K562 (cell line): ENCODE data around the gene APOC1. TPM values are rescaled to one million over a fixed set of nuclear protein-coding genes. Genes with fewer than 3 reads are reported as not detected.

Experiments used
- ATAC-seq: fragments of 200-7000 bp; cut with Tn5 transposase; 3 replicates; pipeline ENCODE4 v1.9.1; 2020; ENCODE audit warnings: moderate library complexity
- BruUV-seq: library from RNA; stranded (reverse); fragments of 400-500 nt; replicated peaks from 2 replicates; lab custom pipeline; 2021; lab: Mats Ljungman, UMichigan
- CTCF ChIA-PET: fragments of 300-600 bp; formaldehyde crosslinking; extraction: SDS; loops from one replicate; lab custom pipeline; 2021; ENCODE audit warnings: low intra/inter-chr PET ratio; lab: Yijun Ruan, JAX
- POLR2A ChIA-PET: fragments of 300-600, 350-650 bp; sonication (Branson Sonifier 250); formaldehyde crosslinking; extraction: SDS; loops from one replicate; lab custom pipeline; 2021; ENCODE audit warnings: antibody characterized with exemption, inconsistent platforms; lab: Yijun Ruan, JAX
- DNase-seq, 4 experiments: peaks; one replicate each; pipeline versions ENCODE4 v3.0.0 to v3.0.0-alpha.2; 2011 to 2018; ENCODE audit warnings: low spot score in 3 of 4, mixed read lengths in 3 of 4; ENCODE audit errors: extremely low read depth in 1 of 4
- FAIRE-seq: peaks from 2 replicates; lab custom pipeline; 2011; peaks lifted over from hg19 to GRCh38; lab: Jason Lieb, UNC
- H2AFZ ChIP-seq: 2 replicates; pipeline ENCODE4 v1.6.0; 2011; ENCODE audit warnings: low read depth, low read length, control low read depth, inconsistent platforms
- H3K27ac ChIP-seq: fragments of 200-600 bp; 3 replicates; pipeline ENCODE4 v1.8.0; 2011; ENCODE audit warnings: low read depth, mild to moderate bottlenecking, control low read depth, inconsistent platforms, low read length, moderate library complexity, mixed read lengths; ENCODE audit errors: extremely low read depth
- H3K27me3 ChIP-seq, 2 experiments: fragments of 300-600 bp in 1 of 2; 2 replicates in 1 of 2; 3 replicates in 1 of 2; pipeline versions ENCODE4 v1.6.0 to v1.8.0; 2011; ENCODE audit warnings: inconsistent platforms in 2 of 2, low read length in 2 of 2, mild to moderate bottlenecking in 1 of 2, mixed read lengths in 1 of 2, moderate library complexity in 1 of 2; ENCODE audit not compliant: control insufficient read depth in 2 of 2, insufficient read depth in 2 of 2
- H3K36me3 ChIP-seq: fragments of 300-600 bp; 3 replicates; pipeline ENCODE4 v1.8.0; 2011; ENCODE audit warnings: mild to moderate bottlenecking, low read length, inconsistent platforms; ENCODE audit not compliant: control insufficient read depth, insufficient read depth
- H3K4me1 ChIP-seq, 2 experiments: fragments of 200-600 bp in 1 of 2; replicated peaks in 1 of 2; 2 replicates in 1 of 2; 3 replicates in 1 of 2; pipeline versions ENCODE4 v1.5.1 to v1.8.0; 2011; ENCODE audit warnings: inconsistent platforms in 2 of 2, low read length in 2 of 2, mild to moderate bottlenecking in 1 of 2, mixed read lengths in 1 of 2, moderate library complexity in 1 of 2; ENCODE audit not compliant: control insufficient read depth in 2 of 2, insufficient read depth in 2 of 2
- H3K4me2 ChIP-seq: 2 replicates; pipeline ENCODE4 v1.6.1; 2011; ENCODE audit warnings: low read length, control low read depth, inconsistent platforms, mixed read lengths; ENCODE audit not compliant: insufficient read depth
- H3K4me3 ChIP-seq: fragments of 200-600 bp; sonication (generic), shearing (Covaris generic); 2 replicates; pipeline ENCODE4 v1.5.1; 2016; ENCODE audit warnings: control low read depth, inconsistent platforms
- H3K79me2 ChIP-seq: fragments of 200-600 bp; 3 replicates; pipeline ENCODE4 v1.8.0; 2011; ENCODE audit warnings: low read length, inconsistent platforms; ENCODE audit not compliant: control insufficient read depth, insufficient read depth
- H3K9ac ChIP-seq, 2 experiments: 2 replicates each; pipeline versions ENCODE4 v1.6.0 to v1.6.1; 2011; ENCODE audit warnings: low read depth in 2 of 2, low read length in 2 of 2, control low read depth in 1 of 2, inconsistent platforms in 1 of 2, mild to moderate bottlenecking in 1 of 2, mixed read lengths in 1 of 2; ENCODE audit not compliant: insufficient read depth in 1 of 2
- H3K9me1 ChIP-seq: one replicate; pipeline ENCODE4 v1.6.0; 2011; ENCODE audit warnings: inconsistent platforms, mild to moderate bottlenecking, low read length, moderate library complexity; ENCODE audit not compliant: control insufficient read depth, insufficient read depth
- H3K9me3 ChIP-seq: replicated peaks from 2 replicates; pipeline ENCODE4 v1.5.1; 2011; ENCODE audit warnings: low read depth, low read length, inconsistent platforms; ENCODE audit not compliant: control insufficient read depth, insufficient read depth
- H4K20me1 ChIP-seq: replicated peaks from 2 replicates; pipeline ENCODE4 v1.6.1; 2011; ENCODE audit warnings: low read length, inconsistent platforms, mixed read lengths; ENCODE audit not compliant: control insufficient read depth, insufficient read depth
- GTF2F1 ChIP-seq: IDR thresholded peaks from 2 replicates; pipeline ENCODE4 v1.6.1; 2011; ENCODE audit warnings: low read depth, low read length, improper control_type of control experiment
- HMGN3 ChIP-seq: IDR thresholded peaks from 2 replicates; pipeline ENCODE4 v1.6.1; 2011; ENCODE audit warnings: borderline replicate concordance, low read depth, mild to moderate bottlenecking, mixed read lengths, low read length; ENCODE audit not compliant: insufficient read length; ENCODE audit errors: extremely low read depth
- PHF21A ChIP-seq: fragments of 450-650 bp; IDR thresholded peaks from 2 replicates; pipeline ENCODE4 v1.6.1; 2017; ENCODE audit warnings: low read depth, borderline replicate concordance
- TAF7 ChIP-seq: fragments of 450-650 bp; IDR thresholded peaks from 2 replicates; pipeline ENCODE4 v1.6.1; 2016; ENCODE audit warnings: missing genetic modification characterization, missing compliant biosample characterization
- TAF9B ChIP-seq: fragments of 450-650 bp; IDR thresholded peaks from 2 replicates; pipeline ENCODE4 v1.6.1; 2018; ENCODE audit warnings: mild to moderate bottlenecking; ENCODE audit not compliant: partially characterized antibody
- TRIM24 ChIP-seq, 2 experiments: fragments of 450-650 bp; IDR thresholded peaks; 2 replicates each; pipeline ENCODE4 v1.6.1; 2016
- WGBS: fragments of 100-300 bp; shearing (Covaris generic); methylation state at CpG from one replicate; pipeline ENCODE4 v1.1.6; 2016; ENCODE audit warnings: low coverage, mixed read lengths; ENCODE audit not compliant: insufficient coverage; ENCODE audit errors: missing lambda C conversion rate; 5-methylcytosine and 5-hydroxymethylcytosine counted together
- in situ Hi-C: fragments of 300-500 bp; cut with MboI; formaldehyde crosslinking; loops from 4 replicates; pipeline ENCODE4 v1.15.0; 2018; ENCODE audit warnings: inconsistent platforms, mixed read lengths
- intact Hi-C: fragments of 100-400 bp; cut with micrococcal nuclease; formaldehyde crosslinking; loops from 2 replicates; pipeline ENCODE4 v1.14.2; 2022
- polyA plus RNA-seq, 8 experiments: library from polyadenylated mRNA; depleted of rRNA in 4 of 8; stranded (reverse) in 5 of 8; unstranded in 3 of 8; fragments of >200 nt; fragmentation: Nextera tagmentation in 2 of 8; fragmentation: Illumina TruSeq in 1 of 8; extraction: Ambion mirVana in 2 of 8; extraction: Trizol in 1 of 8; gene quantifications; 2 replicates each; pipeline versions ENCODE4 v1.2.1 to v1.2.3, GENCODE V29; 2011 to 2014; ENCODE audit warnings: inconsistent platforms in 1 of 8, missing spikeins in 1 of 8
- total RNA-seq, 7 experiments: library from RNA; depleted of rRNA in 6 of 7; stranded (reverse); fragments of >200 nt in 6 of 7; fragmentation: Illumina TruSeq in 2 of 7; extraction: Trizol in 2 of 7; gene quantifications; 2 replicates each; pipeline versions ENCODE4 v1.2.1 to v1.2.3, GENCODE V29; 2011 to 2021; ENCODE audit warnings: low replicate concordance in 1 of 7
- TF ChIP-seq, protein P1 (sequence below): fragments of 450-650 bp; formaldehyde crosslinking; conservative IDR thresholded peaks from 2 replicates; pipeline ENCODE4 v1.4.0; 2022; ENCODE audit warnings: mild to moderate bottlenecking, missing genetic modification characterization
- TF ChIP-seq, protein P2 (sequence below): fragments of 250-450 bp; sonication (Bioruptor Pico); IDR thresholded peaks from 2 replicates; pipeline ENCODE4 v1.5.0; 2021; ENCODE audit warnings: mild to moderate bottlenecking, borderline replicate concordance
- TF ChIP-seq, protein P3 (sequence below): fragments of 250-450 bp; sonication (Bioruptor Pico); IDR thresholded peaks from 2 replicates; pipeline ENCODE4 v1.8.0; 2022; ENCODE audit warnings: inconsistent platforms

The APOC1 gene
- total and polyA plus RNA-seq, 9 of the 15 experiments (the other 6 are each of a cell fraction or from before 2014, with no cell fraction given), result 115 to 408 (median 220) TPM

DNA sequence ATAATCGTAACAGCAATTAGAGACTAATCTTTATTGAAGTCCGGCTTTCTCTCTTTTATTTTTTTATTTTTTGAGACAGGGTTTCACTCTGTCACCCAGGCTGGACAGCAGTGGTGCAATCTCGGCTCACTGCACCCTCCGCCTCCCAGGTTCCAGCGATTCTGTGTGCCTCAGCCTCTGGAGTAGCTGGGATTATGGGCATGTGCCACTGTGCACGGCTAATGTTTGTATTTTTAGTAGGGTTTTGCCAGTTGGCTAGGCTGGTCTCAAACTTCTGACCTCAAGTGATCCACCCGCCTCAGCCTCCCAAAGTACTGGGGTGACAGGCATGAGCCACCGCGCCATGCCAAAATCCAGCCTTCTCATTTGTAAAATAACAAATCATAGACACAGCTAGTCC, 35.1 kb downstream of the APOC1 start:
- in situ Hi-C loops, result no loop called here
- POLR2A ChIA-PET, result no interaction called here
- ATAC-seq, result no peak
- BruUV-seq, result no TSS peak
- H3K27ac ChIP-seq, result no peak overlapping the region
- peaks cover 7% of the 10 kb centered on the region; the same call in 2 of the 3 replicates for H3K79me2 ChIP-seq
- no peaks in the 10 kb centered on the region for H3K9me1 ChIP-seq
- no peak overlapping the region for H2AFZ ChIP-seq
- no peak for FAIRE-seq
- no peak overlapping the region for H3K4me3 ChIP-seq
- no peaks in the 10 kb centered on the region for H3K9me3 ChIP-seq
- TF ChIP-seq TAF9B (no peak), TRIM24 (IDR thresholded peaks at IDR 0.05) (no peak), HMGN3 (no peak), GTF2F1 (no peak), PHF21A (no peak), TAF7 (no peak)
- TF ChIP-seq, protein P1, sequence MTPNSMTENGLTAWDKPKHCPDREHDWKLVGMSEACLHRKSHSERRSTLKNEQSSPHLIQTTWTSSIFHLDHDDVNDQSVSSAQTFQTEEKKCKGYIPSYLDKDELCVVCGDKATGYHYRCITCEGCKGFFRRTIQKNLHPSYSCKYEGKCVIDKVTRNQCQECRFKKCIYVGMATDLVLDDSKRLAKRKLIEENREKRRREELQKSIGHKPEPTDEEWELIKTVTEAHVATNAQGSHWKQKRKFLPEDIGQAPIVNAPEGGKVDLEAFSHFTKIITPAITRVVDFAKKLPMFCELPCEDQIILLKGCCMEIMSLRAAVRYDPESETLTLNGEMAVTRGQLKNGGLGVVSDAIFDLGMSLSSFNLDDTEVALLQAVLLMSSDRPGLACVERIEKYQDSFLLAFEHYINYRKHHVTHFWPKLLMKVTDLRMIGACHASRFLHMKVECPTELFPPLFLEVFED, result no peak
- TF ChIP-seq, protein P2, sequence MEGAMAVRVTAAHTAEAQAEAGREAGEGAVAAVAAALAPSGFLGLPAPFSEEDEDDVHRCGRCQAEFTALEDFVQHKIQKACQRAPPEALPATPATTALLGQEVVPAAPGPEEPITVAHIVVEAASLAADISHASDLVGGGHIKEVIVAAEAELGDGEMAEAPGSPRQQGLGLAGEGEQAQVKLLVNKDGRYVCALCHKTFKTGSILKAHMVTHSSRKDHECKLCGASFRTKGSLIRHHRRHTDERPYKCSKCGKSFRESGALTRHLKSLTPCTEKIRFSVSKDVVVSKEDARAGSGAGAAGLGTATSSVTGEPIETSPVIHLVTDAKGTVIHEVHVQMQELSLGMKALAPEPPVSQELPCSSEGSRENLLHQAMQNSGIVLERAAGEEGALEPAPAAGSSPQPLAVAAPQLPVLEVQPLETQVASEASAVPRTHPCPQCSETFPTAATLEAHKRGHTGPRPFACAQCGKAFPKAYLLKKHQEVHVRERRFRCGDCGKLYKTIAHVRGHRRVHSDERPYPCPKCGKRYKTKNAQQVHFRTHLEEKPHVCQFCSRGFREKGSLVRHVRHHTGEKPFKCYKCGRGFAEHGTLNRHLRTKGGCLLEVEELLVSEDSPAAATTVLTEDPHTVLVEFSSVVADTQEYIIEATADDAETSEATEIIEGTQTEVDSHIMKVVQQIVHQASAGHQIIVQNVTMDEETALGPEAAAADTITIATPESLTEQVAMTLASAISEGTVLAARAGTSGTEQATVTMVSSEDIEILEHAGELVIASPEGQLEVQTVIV, result no peak
- TF ChIP-seq, protein P3, sequence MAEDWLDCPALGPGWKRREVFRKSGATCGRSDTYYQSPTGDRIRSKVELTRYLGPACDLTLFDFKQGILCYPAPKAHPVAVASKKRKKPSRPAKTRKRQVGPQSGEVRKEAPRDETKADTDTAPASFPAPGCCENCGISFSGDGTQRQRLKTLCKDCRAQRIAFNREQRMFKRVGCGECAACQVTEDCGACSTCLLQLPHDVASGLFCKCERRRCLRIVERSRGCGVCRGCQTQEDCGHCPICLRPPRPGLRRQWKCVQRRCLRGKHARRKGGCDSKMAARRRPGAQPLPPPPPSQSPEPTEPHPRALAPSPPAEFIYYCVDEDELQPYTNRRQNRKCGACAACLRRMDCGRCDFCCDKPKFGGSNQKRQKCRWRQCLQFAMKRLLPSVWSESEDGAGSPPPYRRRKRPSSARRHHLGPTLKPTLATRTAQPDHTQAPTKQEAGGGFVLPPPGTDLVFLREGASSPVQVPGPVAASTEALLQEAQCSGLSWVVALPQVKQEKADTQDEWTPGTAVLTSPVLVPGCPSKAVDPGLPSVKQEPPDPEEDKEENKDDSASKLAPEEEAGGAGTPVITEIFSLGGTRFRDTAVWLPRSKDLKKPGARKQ, result no peak
- TF ChIP-seq, all 486 proteins: peak for 0
- Histone ChIP-seq H3K4me2 (no peak overlapping the region), H3K4me1 (peaks cover 2 to 31% of the 10 kb centered on the region in 2 experiments; a peak in 4 of 5 replicates), H4K20me1 (no peaks in the 10 kb centered on the region), H3K27me3 (no peaks in the 10 kb centered on the region), H3K36me3 (no peaks in the 10 kb centered on the region), H3K9ac (no peak overlapping the region)
- intact Hi-C loops, result no loop called here
- no peak for DNase-seq
- CTCF ChIA-PET, result interaction anchor here (0.6 kb wide), 1 partner anchor 46 kb away, joined by 3 read pairs; no protein-coding TSS in a partner anchor
- 69% methylated on average over 9 of the region's 9 CpGs for WGBS
